ENCODE results near the gene CDKL1.

DNA sequence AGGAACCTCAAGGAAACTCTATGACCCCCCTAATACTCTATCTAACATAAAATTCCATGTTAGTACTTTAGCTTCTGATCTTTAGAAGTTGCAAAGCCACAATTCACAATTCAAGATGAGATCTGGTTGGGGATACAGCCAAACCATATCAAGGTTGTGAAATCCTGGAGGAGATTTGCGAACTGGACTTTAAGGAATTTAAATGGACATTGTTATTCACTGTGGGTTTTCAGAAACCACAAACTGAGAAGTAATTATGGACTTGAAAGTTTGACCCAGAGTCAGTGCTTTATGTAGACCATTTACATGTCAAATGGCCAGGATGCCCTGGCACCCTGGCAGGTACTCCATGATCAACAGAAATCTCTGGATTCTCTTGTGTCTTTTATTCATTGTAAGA lies 14.2 kb upstream of the CDKL1 start:
- TF ChIP-seq, protein P1, sequence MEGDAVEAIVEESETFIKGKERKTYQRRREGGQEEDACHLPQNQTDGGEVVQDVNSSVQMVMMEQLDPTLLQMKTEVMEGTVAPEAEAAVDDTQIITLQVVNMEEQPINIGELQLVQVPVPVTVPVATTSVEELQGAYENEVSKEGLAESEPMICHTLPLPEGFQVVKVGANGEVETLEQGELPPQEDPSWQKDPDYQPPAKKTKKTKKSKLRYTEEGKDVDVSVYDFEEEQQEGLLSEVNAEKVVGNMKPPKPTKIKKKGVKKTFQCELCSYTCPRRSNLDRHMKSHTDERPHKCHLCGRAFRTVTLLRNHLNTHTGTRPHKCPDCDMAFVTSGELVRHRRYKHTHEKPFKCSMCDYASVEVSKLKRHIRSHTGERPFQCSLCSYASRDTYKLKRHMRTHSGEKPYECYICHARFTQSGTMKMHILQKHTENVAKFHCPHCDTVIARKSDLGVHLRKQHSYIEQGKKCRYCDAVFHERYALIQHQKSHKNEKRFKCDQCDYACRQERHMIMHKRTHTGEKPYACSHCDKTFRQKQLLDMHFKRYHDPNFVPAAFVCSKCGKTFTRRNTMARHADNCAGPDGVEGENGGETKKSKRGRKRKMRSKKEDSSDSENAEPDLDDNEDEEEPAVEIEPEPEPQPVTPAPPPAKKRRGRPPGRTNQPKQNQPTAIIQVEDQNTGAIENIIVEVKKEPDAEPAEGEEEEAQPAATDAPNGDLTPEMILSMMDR (IDR thresholded peaks at IDR 0.05), result no peak
- TF ChIP-seq POLR2A (IDR thresholded peaks at IDR 0.05), result no peak

All from testis (tissue), 2 donors.